OCI-LY1 (cell line): Measurements from ENCODE around the gene GBE1.

ENCODE experiments used
- H2AFZ ChIP-seq: fragments of 200-600 bp; sonication (generic), shearing (Covaris generic); 2 replicates; pipeline ENCODE4 v1.6.0; 2014; ENCODE audit warnings: antibody characterized with exemption, mild to moderate bottlenecking, low read length
- H3F3A ChIP-seq: fragments of 200-600 bp; sonication (generic), shearing (Covaris generic); 2 replicates; pipeline ENCODE4 v1.6.0; 2014; ENCODE audit warnings: mild to moderate bottlenecking, antibody characterized with exemption, low read length, moderate library complexity; ENCODE audit not compliant: insufficient read depth
- H3K27ac ChIP-seq: fragments of 200-600 bp; sonication (generic); 2 replicates; pipeline ENCODE4 v1.5.1; 2014; ENCODE audit warnings: low read length, mixed run types, mild to moderate bottlenecking, low read depth; ENCODE audit not compliant: poor library complexity, severe bottlenecking
- H3K27me3 ChIP-seq: fragments of 200-600 bp; sonication (generic); 2 replicates; pipeline ENCODE4 v1.6.0; 2014; ENCODE audit warnings: antibody characterized with exemption, mild to moderate bottlenecking, low read length, moderate library complexity; ENCODE audit not compliant: insufficient read depth
- H3K36me3 ChIP-seq: fragments of 200-600 bp; sonication (generic); 2 replicates; pipeline ENCODE4 v1.6.1; 2014; ENCODE audit warnings: mild to moderate bottlenecking, antibody characterized with exemption, low read length, moderate library complexity, mixed read lengths; ENCODE audit not compliant: insufficient read depth
- H3K4me1 ChIP-seq: fragments of 200-600 bp; sonication (generic); 2 replicates; pipeline ENCODE4 v1.5.1; 2014; ENCODE audit warnings: mild to moderate bottlenecking, low read length, moderate library complexity; ENCODE audit not compliant: insufficient read depth, severe bottlenecking
- H3K4me2 ChIP-seq: fragments of 200-600 bp; sonication (generic), shearing (Covaris generic); 2 replicates; pipeline ENCODE4 v1.6.1; 2014; ENCODE audit warnings: low read length
- H3K4me3 ChIP-seq: fragments of 200-600 bp; sonication (generic); 2 replicates; pipeline ENCODE4 v1.5.1; 2014; ENCODE audit warnings: low read length, low read depth, mild to moderate bottlenecking, mixed read lengths; ENCODE audit not compliant: poor library complexity, severe bottlenecking
- H3K79me2 ChIP-seq: fragments of 200-600 bp; shearing (Covaris generic); 2 replicates; pipeline ENCODE4 v1.6.1; 2016; ENCODE audit warnings: mixed run types, low read length, mixed read lengths; ENCODE audit not compliant: insufficient read depth
- H3K9ac ChIP-seq: fragments of 200-600 bp; sonication (generic), shearing (Covaris generic); 2 replicates; pipeline ENCODE4 v1.6.1; 2014; ENCODE audit warnings: mild to moderate bottlenecking, low read length, mixed read lengths
- H3K9me2 ChIP-seq: fragments of 200-600 bp; sonication (generic), shearing (Covaris generic); 2 replicates; pipeline ENCODE4 v1.6.1; 2014; ENCODE audit warnings: low read depth, mild to moderate bottlenecking, low read length, mixed read lengths
- H3K9me3 ChIP-seq: fragments of 200-600 bp; shearing (Covaris generic); 2 replicates; pipeline ENCODE4 v1.6.1; 2014; ENCODE audit warnings: low read length, mixed read lengths
- H4K20me1 ChIP-seq: fragments of 200-600 bp; sonication (generic), shearing (Covaris generic); 2 replicates; pipeline ENCODE4 v1.6.0; 2016; ENCODE audit warnings: mild to moderate bottlenecking, low read length; ENCODE audit not compliant: insufficient read depth
- CTCF ChIP-seq: fragments of 200-600 bp; sonication (generic), shearing (Covaris generic); IDR thresholded peaks from 2 replicates; pipeline ENCODE4 v1.5.1; 2017; ENCODE audit warnings: mild to moderate bottlenecking, antibody characterized with exemption, low read length, moderate library complexity, mixed read lengths
- EZH2 ChIP-seq: fragments of 200-600 bp; sonication (generic), shearing (Covaris generic); IDR thresholded peaks from 2 replicates; pipeline ENCODE4 v1.8.0; 2017; ENCODE audit warnings: borderline replicate concordance, mixed run types, mild to moderate bottlenecking, antibody characterized with exemption, low read length, moderate library complexity, mixed read lengths

The GBE1 gene

GRCh38 chr3:81483046-81483445 is 278.4 kb downstream of the GBE1 start:
- Histone ChIP-seq H3K4me3 (no peak overlapping the region), H3K9ac (no peak overlapping the region), H3K9me3 (no peaks in the 10 kb centered on the region), H3K4me2 (no peak overlapping the region), H3K4me1 (peaks cover 6% of the 10 kb centered on the region), H3F3A (no peaks in the 10 kb centered on the region), H3K79me2 (no peaks in the 10 kb centered on the region), H3K27ac (no peak overlapping the region), H3K27me3 (no peaks in the 10 kb centered on the region), H3K36me3 (no peaks in the 10 kb centered on the region), H4K20me1 (no peaks in the 10 kb centered on the region), H2AFZ (no peak overlapping the region), H3K9me2 (no peaks in the 10 kb centered on the region)
- TF ChIP-seq CTCF (no peak), EZH2 (no peak)

- Histone ChIP-seq H3K4me2 (no peak overlapping the region), H3K27me3 (no peaks in the 10 kb centered on the region), H3F3A (no peaks in the 10 kb centered on the region), H3K4me3 (no peak overlapping the region), H2AFZ (no peak overlapping the region), H3K79me2 (no peaks in the 10 kb centered on the region), H3K9me2 (no peaks in the 10 kb centered on the region), H3K9ac (no peak overlapping the region), H3K4me1 (no peaks in the 10 kb centered on the region), H3K9me3 (no peaks in the 10 kb centered on the region), H3K27ac (no peak overlapping the region), H4K20me1 (no peaks in the 10 kb centered on the region), H3K36me3 (no peaks in the 10 kb centered on the region)
- TF ChIP-seq EZH2 (no peak), CTCF (no peak)
Measured at GRCh38 chr3:81477740-81478139, 283.7 kb downstream of the GBE1 start.

- H3K4me3 ChIP-seq: no peak overlapping the region
- H3K27ac ChIP-seq: no peak overlapping the region
- H3K79me2 ChIP-seq: no peaks in the 10 kb centered on the region
- no peaks in the 10 kb centered on the region for H4K20me1 ChIP-seq
- no peaks in the 10 kb centered on the region for H3K36me3 ChIP-seq
- no peak overlapping the region for H3K4me2 ChIP-seq
- no peaks in the 10 kb centered on the region for H3K4me1 ChIP-seq
- no peaks in the 10 kb centered on the region for H3K27me3 ChIP-seq
- H3F3A ChIP-seq: no peaks in the 10 kb centered on the region
- no peak overlapping the region for H3K9ac ChIP-seq
- no peak overlapping the region for H2AFZ ChIP-seq
- TF ChIP-seq CTCF (no peak), EZH2 (no peak)
- H3K9me2 ChIP-seq: no peaks in the 10 kb centered on the region
- no peaks in the 10 kb centered on the region for H3K9me3 ChIP-seq
Measured at GRCh38 chr3:81476692-81477091, 284.8 kb downstream of the GBE1 start.
